Activated CD8-positive, alpha-beta memory T cell treated with anti-CD3 and anti-CD28 coated beads, Interleukin-2, amount 50 U/mL, for 1 hour (primary cell): ENCODE data around the gene CALHM1.

Source experiments
- DNase-seq: peaks from one replicate; pipeline ENCODE4 v3.0.0-alpha.2; 2020; ENCODE audit errors: extremely low read depth

CALHM1 gene

GRCh38 chr10:103455235-103455634 lies 3.5 kb downstream of the CALHM1 start:
- no peak for DNase-seq

DNA sequence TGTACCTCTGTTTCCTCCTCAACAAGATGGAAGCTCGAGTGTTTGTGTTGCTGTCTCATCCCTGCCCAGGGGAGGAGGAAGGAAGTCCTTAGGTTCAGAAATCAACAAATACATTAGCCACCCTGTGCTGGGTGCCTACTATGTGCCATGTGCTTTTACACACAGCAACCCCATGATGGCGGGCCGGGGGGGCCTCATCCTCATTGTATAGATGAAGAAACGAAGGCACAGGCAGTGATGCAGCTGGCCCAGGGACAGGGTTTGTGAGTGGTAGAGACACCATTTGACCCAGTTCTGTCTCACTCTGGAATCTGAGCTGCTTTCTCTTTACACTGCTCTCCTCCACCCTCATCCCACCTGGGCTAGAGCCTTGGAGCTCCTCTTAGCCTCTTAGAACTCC lies 4.7 kb downstream of the CALHM1 start:
- no peak for DNase-seq

- no peak for DNase-seq
Measured at GRCh38 chr10:103452506-103453230, 6.0 kb downstream of the CALHM1 start.

GRCh38 chr10:103451831-103452505 lies 6.7 kb downstream of the CALHM1 start, which contains the start of gene CALHM2:
Gene CALHM2, minus strand, starts transcription at chr10:103452370. Its CDS starts 2,429 bp downstream, at chr10:103449941.
- DNase-seq, result peak; percentile 9

GRCh38 chr10:103451091-103451813 lies 7.4 kb downstream of the CALHM1 start:
- no peak for DNase-seq

DNA sequence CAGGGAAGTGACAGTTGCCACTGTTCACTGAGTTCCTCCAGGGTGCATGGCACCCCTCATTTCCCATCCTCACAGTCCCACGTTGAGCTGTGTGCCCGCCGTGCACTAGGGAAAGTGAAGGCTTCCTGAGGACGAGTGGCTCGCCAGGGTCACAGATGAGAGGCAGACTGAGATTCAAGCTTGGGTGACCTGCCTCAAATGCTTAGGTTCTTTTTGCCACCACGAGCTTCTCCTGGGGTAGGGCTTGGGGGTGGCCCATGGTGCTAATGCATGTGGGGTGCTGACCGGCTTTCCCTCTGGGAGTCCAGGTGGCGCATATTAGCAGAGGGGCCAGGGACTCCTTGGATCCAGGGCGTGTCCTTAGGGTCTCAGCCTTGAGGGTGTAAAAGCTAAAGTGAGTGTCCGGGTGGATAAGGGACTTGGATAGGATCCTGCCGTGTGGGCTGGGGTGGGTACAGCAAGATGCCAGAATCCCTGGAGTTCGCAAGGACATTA lies 8.5 kb downstream of the CALHM1 start:
- DNase-seq, result no peak

DNA sequence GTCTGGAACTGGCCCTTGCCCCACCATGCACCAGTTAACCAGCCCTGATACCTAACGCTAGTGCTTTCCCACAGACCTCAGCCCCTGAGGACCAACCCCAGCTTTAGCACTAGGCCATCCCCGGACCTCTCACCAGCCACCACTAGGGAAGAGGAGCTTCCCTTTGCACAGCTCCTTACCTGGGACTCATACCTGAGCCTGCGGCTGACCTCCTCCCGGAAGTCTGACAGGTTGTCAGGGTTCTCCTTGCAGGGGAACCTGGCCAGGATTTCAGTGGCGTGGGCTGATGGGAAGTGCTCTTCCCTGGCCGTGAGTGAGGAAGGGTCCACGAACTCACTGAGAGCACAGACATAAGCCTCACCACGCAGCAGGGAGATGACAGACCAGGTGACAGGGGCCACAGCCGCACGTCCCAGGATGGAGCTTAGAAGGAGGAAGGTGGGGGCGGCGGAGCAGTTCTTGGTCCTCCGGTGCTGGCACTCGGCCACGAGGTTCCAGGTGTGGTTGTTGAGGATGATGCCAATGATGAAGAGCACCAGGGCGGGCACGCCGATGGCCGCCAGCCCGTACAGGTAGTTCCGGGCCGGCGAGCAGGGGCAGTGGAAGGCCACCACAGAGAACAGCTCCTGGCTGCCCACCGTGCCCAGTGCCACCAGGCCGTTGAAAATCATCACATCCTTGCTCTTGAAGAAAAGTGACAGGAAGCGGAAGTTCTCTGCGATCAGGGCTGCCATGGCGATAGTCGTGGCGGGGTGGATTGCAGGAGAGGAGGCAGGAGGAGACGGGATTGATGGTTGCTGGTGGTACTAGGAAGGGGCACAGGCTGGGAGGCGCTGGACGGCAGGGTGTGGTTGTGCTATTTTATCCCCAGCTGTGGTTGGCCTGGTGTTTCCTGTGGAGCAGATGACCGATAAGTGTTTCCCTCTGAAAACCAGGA lies 9.2 kb downstream of the CALHM1 start:
- no peak for DNase-seq

GRCh38 chr10:103448746-103449145 lies 10.0 kb downstream of the CALHM1 start:
- no peak for DNase-seq

DNA sequence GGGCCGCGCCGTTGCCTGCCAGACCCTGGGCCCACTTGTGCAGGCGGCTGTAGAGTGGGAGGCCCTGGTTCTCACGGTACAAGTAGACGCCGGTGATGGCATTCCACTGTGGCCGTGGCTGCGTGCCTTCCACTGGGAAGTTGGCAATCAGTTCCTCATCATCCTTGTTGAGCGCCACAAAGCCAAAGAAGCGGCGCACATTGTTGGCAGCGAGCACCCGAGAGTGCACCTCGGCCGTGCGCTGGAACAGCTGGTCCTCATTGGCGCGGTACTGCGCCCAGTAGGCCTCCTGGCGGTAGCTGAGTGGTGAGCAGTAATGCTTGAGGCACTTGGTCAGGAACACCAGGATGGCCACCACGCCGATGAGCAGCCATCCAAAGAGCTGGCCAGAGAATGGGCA lies 11.5 kb downstream of the CALHM1 start:
- DNase-seq, result no peak

DNA sequence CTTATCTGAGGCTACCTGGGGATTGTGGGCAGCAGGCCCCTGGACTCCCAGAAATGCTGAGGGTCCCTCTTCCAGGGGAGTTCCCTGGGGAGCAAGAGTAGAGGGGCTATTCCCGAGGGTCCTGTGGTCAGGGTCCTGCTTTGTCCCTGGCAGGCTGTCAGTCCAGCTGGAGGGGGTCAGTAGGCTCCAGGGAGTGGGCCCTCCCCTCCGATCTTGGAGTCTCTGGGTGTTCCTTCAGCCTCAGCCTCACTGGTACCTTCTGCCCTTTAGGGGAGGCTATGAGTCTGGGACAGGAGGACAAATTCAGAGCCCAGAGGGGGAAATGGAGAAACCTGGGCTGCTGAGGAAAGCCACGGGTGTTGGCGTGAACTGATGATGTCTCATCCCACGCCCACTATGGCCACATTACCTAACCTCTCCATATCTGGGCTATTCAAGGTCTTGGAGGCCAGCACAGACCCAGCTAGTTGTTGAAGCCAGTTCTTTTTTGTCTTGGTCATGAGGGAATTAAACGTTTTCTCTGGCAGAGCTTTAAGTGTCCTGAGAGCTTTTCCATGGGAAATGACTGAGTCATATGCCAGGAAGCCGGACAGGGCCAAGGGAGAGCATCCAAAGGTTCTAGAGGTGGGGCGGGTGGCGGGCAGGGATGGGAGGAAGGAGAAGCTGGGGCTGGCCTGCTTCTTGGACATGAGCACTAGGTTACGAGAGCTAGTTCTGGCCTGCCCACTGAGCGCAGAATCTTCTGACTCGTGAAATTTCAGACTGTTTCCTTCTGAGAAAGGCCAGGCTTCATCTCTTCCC lies 12.7 kb downstream of the CALHM1 start:
- DNase-seq, result no peak

GRCh38 chr10:103445366-103445765 lies 13.3 kb downstream of the CALHM1 start:
- no peak for DNase-seq

DNA sequence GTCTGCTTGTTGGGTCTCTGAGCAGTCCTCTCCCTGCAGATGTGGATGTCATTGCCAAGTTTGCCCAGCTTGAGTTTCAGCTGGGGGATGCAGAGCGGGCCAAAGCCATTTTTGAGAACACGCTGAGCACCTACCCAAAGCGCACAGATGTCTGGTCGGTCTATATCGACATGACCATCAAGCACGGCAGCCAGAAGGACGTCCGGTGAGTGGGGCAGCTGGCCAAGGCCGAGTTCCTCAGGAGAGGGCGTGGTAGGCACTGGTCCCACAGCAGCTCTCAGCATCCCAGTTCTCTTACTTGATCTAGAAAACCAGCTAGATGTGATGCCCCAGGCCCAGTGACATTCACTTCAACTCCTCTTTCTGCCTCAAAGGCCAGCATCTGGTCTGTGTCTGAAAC lies 14.2 kb downstream of the CALHM1 start:
- DNase-seq, result no peak

- DNase-seq, result no peak
Measured at GRCh38 chr10:103443475-103444185, 15.1 kb downstream of the CALHM1 start.

GRCh38 chr10:103442031-103442461 lies 16.7 kb downstream of the CALHM1 start:
- no peak for DNase-seq

- no peak for DNase-seq
Measured at GRCh38 chr10:103441611-103442010, 17.1 kb downstream of the CALHM1 start.

- no peak for DNase-seq
Measured at GRCh38 chr10:103441206-103441605, 17.5 kb downstream of the CALHM1 start.

DNA sequence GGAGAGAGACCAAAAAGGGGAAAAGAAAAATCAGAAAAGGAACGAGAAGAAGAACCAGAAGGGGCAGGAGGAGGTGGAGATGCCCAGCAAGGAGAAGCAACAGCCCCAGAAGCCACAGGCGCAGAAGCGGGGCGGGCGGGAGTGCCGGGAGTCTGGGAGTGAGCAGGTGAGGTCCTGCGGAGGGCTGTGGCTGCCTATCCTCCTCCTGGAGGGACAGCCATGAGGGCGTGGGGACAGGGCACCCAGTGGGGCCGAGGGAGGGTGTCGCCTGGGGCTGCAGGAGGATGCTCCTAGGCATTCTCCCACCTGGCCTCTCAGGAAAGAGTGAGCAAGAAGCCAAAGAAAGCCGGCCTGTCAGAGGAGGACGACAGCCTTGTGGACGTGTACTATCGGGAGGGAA lies 18.3 kb downstream of the CALHM1 start:
- DNase-seq, result no peak

DNA sequence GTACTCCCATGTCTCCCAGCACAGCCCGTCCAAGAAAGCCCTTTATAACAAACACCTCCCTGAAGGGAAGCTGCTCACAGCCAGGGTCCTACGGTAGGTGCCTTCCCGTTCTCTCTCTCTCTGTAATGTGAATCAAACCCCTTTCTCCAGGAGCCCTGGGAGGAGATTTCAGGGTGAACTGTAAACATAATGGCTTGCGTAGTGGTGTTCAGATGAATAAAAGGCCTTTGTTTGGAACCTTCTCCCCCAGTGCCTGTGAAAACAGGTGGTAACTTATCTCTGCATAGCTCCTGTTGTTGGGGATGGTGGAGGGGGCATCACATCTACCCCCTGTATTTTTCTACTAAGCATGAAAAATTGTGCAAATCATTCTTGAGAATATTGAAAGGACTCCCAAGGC lies 18.9 kb downstream of the CALHM1 start:
- no peak for DNase-seq

- DNase-seq, result no peak
Measured at GRCh38 chr10:103433858-103434257, 24.8 kb downstream of the CALHM1 start.

DNA sequence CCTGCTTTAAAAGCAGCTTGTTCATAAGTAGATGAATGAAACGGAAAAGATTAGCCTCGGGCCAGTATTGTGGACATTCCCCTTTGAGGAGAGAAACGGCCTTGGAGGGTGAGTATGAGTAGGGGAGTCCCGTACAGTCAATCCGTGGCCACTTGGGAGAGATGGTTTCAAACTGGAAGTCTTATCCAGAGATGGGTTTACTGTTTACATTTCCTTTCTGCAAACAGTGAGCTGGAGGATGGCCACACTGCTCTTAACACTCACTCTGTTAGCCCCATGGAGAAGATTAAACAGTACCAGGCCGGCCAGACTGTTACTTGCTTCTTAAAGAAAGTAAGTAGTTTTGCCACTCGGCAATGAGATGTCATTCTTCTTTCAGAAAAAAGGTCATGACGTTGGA lies 26.8 kb downstream of the CALHM1 start:
- DNase-seq, result no peak
